A549 (cell line): Measurements from ENCODE around the gene WFDC1. TPM values are rescaled to one million over a fixed set of nuclear protein-coding genes. Genes with fewer than 3 reads are reported as not detected.

Source experiments
- ATAC-seq, 2 experiments: fragments of 200-7000 bp in 1 of 2; fragments of >200 bp in 1 of 2; cut with Nextera tagmentation in 1 of 2; cut with Tn5 transposase in 1 of 2; 3 replicates each; pipeline versions ENCODE4 v1.8.0 to v1.9.1; 2018 to 2020; ENCODE audit warnings: mild to moderate bottlenecking in 1 of 2, moderate library complexity in 1 of 2
- CTCF ChIA-PET: fragments of 300-600 bp; sonication (Branson Sonifier 250); formaldehyde crosslinking; extraction: SDS; loops from one replicate; lab custom pipeline; 2021; ENCODE audit warnings: antibody characterized with exemption, inconsistent platforms; lab: Yijun Ruan, JAX
- POLR2A ChIA-PET: fragments of 350-600 bp; formaldehyde crosslinking; extraction: SDS; loops from one replicate; lab custom pipeline; 2021; ENCODE audit warnings: antibody characterized with exemption, inconsistent platforms; lab: Yijun Ruan, JAX
- DNase-seq, 2 experiments: peaks; one replicate each; pipeline versions ENCODE4 v3.0.0 to v3.0.0-alpha.2; 2011 to 2016; ENCODE audit warnings: low read depth in 1 of 2, low spot score in 1 of 2
- FAIRE-seq: peaks from 2 replicates; lab custom pipeline; 2011; peaks lifted over from hg19 to GRCh38; lab: Jason Lieb, UNC
- H3K27ac ChIP-seq, 2 experiments: fragments of >200 bp; sonication (Bioruptor Twin); formaldehyde crosslinking; 3 replicates each; pipeline ENCODE4 v1.5.1; 2016 to 2017
- H3K4me1 ChIP-seq: fragments of >200 bp; sonication (Bioruptor Twin); formaldehyde crosslinking; 3 replicates; pipeline ENCODE4 v1.6.1; 2016
- H3K4me2 ChIP-seq: fragments of >200 bp; sonication (Bioruptor Twin); formaldehyde crosslinking; 3 replicates; pipeline ENCODE4 v1.6.1; 2016
- H3K4me3 ChIP-seq: fragments of >200 bp; sonication (Bioruptor Twin); formaldehyde crosslinking; 3 replicates; pipeline ENCODE4 v1.5.1; 2016
- H3K9me3 ChIP-seq: fragments of >200 bp; sonication (Bioruptor Twin); formaldehyde crosslinking; 3 replicates; pipeline ENCODE4 v1.6.1; 2016
- BCL3 ChIP-seq: fragments of >200 bp; sonication (Bioruptor Twin); formaldehyde crosslinking; IDR thresholded peaks from 3 replicates; pipeline ENCODE4 v1.6.1; 2016
- CHD4 ChIP-seq: fragments of 200-600 bp; sonication (generic); IDR thresholded peaks from 2 replicates; pipeline ENCODE4 v1.6.1; 2016; ENCODE audit warnings: antibody characterized with exemption, mild to moderate bottlenecking, borderline replicate concordance
- CTCF ChIP-seq: fragments of >200 bp; sonication (Bioruptor Twin); formaldehyde crosslinking; IDR thresholded peaks from 3 replicates; pipeline ENCODE4 v1.5.1; 2016
- EHF ChIP-seq: fragments of 250-450 bp; sonication (Bioruptor Pico); IDR thresholded peaks from 2 replicates; pipeline ENCODE4 v1.5.0; 2020; ENCODE audit warnings: mild to moderate bottlenecking
- EHMT2 ChIP-seq: fragments of 200-600 bp; sonication (generic); IDR thresholded peaks from 2 replicates; pipeline ENCODE4 v1.6.1; 2016; ENCODE audit warnings: antibody characterized with exemption, low read depth, mild to moderate bottlenecking, moderate library complexity
- ELK1 ChIP-seq: fragments of 150-350 bp; IDR thresholded peaks from 2 replicates; pipeline ENCODE4 v1.6.1; 2014; ENCODE audit warnings: low read depth, mild to moderate bottlenecking, low read length
- HDAC2 ChIP-seq: fragments of 200-600 bp; sonication (generic); IDR thresholded peaks from 2 replicates; pipeline ENCODE4 v1.6.1; 2016
- HES2 ChIP-seq: fragments of >200 bp; sonication (Bioruptor Twin); formaldehyde crosslinking; IDR thresholded peaks from 2 replicates; pipeline ENCODE4 v1.6.1; 2016
- HMGXB4 ChIP-seq: fragments of 250-450 bp; sonication (Bioruptor Pico); IDR thresholded peaks from 2 replicates; pipeline ENCODE4 v1.5.0; 2021; ENCODE audit warnings: mild to moderate bottlenecking, moderate library complexity, borderline replicate concordance
- JUN ChIP-seq, 2 experiments: fragments of >200 bp; sonication (Bioruptor Twin); formaldehyde crosslinking; IDR thresholded peaks; 2 replicates in 1 of 2; 3 replicates in 1 of 2; pipeline ENCODE4 v1.6.1; 2016 to 2017
- MAFK ChIP-seq: fragments of 450-650 bp; IDR thresholded peaks from 2 replicates; pipeline ENCODE4 v1.6.1; 2014; ENCODE audit not compliant: partially characterized antibody
- MAX ChIP-seq: IDR thresholded peaks from 2 replicates; pipeline ENCODE4 v1.6.1; 2012
- MYC ChIP-seq: IDR thresholded peaks from 2 replicates; pipeline ENCODE4 v1.6.1; 2012; ENCODE audit warnings: mild to moderate bottlenecking, inconsistent platforms, low read length, improper control_type of control experiment, borderline replicate concordance
- NFE2L2 ChIP-seq: fragments of 150-350 bp; conservative IDR thresholded peaks from 2 replicates; pipeline ENCODE4 v1.6.1; 2014; ENCODE audit warnings: low read length
- PHF8 ChIP-seq: fragments of 200-600 bp; sonication (generic); IDR thresholded peaks from 2 replicates; pipeline ENCODE4 v1.6.1; 2016; ENCODE audit warnings: low read depth, mild to moderate bottlenecking, antibody characterized with exemption, moderate library complexity, borderline replicate concordance
- RAD21 ChIP-seq, 2 experiments: fragments of >200 bp in 1 of 2; sonication (Bioruptor Twin) in 1 of 2; formaldehyde crosslinking in 1 of 2; IDR thresholded peaks in 1 of 2; conservative IDR thresholded peaks in 1 of 2; 2 replicates in 1 of 2; 3 replicates in 1 of 2; pipeline ENCODE4 v1.6.1; 2012 to 2018; ENCODE audit warnings: inconsistent platforms in 1 of 2
- RNF2 ChIP-seq: fragments of 200-600 bp; sonication (generic); IDR thresholded peaks from 2 replicates; pipeline ENCODE4 v1.6.1; 2016; ENCODE audit warnings: low read depth, mild to moderate bottlenecking, antibody characterized with exemption, moderate library complexity, borderline replicate concordance
- SMC3 ChIP-seq: fragments of >200 bp; sonication (Bioruptor Twin); formaldehyde crosslinking; IDR thresholded peaks from 3 replicates; pipeline ENCODE4 v1.6.1; 2018; ENCODE audit warnings: inconsistent platforms
- TFCP2L1 ChIP-seq: fragments of 250-450 bp; sonication (Bioruptor Pico); IDR thresholded peaks from 2 replicates; pipeline ENCODE4 v1.5.0; 2021; ENCODE audit warnings: mild to moderate bottlenecking
- USF2 ChIP-seq: fragments of 450-650 bp; IDR thresholded peaks from 2 replicates; pipeline ENCODE4 v1.6.1; 2014; ENCODE audit warnings: antibody characterized with exemption
- WGBS: methylation state at CpG from one replicate; pipeline ENCODE4 v1.1.6; 2017; ENCODE audit errors: missing lambda C conversion rate; 5-methylcytosine and 5-hydroxymethylcytosine counted together
- polyA plus RNA-seq, 4 experiments: library from polyadenylated mRNA; depleted of rRNA in 3 of 4; stranded (reverse); fragments of >200 nt; fragmentation: RNase III in 1 of 4; extraction: RNeasy Plus Mini Kit Qiagen cat#74134 plus additional on column Dnase treatment in 1 of 4; gene quantifications; 2 replicates in 3 of 4; 3 replicates in 1 of 4; pipeline ENCODE4 v1.2.3, GENCODE V29; 2011 to 2017

Gene WFDC1
- polyA plus RNA-seq, 2 of the 4 experiments (the other 2 are of a cell fraction) = not detected

- no peak overlapping the region for H3K4me3 ChIP-seq
- WGBS = 30% methylated on average over 4 of the region's 4 CpGs
- ATAC-seq (no peak), FAIRE-seq (no peak), DNase-seq (no peak)
- H3K9me3 ChIP-seq = peaks cover 29% of the 10 kb centered on the region
- CTCF ChIA-PET = interaction anchor here (1.0 kb wide), 1 partner anchor 15 kb away, joined by 3 read pairs; no protein-coding TSS in a partner anchor
- TF ChIP-seq MAFK = peak; percentile 85
- no peak for TF ChIP-seq EHF
- POLR2A ChIA-PET = no interaction called here
- H3K4me2 ChIP-seq = no peak overlapping the region
- no peaks in the 10 kb centered on the region for H3K4me1 ChIP-seq
- H3K27ac ChIP-seq = no peak overlapping the region
Measured at GRCh38 chr16:84322749-84323148, 28.1 kb downstream of the WFDC1 start.

- no peak for FAIRE-seq
- POLR2A ChIA-PET = no interaction called here
- Histone ChIP-seq H3K4me3 (no peak overlapping the region), H3K4me1 (no peaks in the 10 kb centered on the region), H3K9me3 (peaks cover 24% of the 10 kb centered on the region), H3K27ac (no peak overlapping the region), H3K4me2 (no peak overlapping the region)
- CTCF ChIA-PET = no interaction called here
- TF ChIP-seq MYC (no peak), PHF8 (no peak), NFE2L2 (no peak), CTCF (no peak), CHD4 (no peak), HES2 (no peak), BCL3 (no peak), RAD21 (conservative IDR thresholded peaks at IDR 0.05 in 1 of 2, IDR thresholded peaks at IDR 0.05 in 1 of 2) (no peak), HMGXB4 (CRISPR knock-in tag) (no peak), MAX (no peak), RNF2 (no peak), USF2 (no peak), JUN (IDR thresholded peaks at IDR 0.05) (no peak), EHMT2 (no peak), TFCP2L1 (CRISPR knock-in tag) (no peak), HDAC2 (no peak), SMC3 (no peak), ELK1 (no peak)
- no peak for ATAC-seq
- WGBS = 12% methylated on average over 5 of the region's 7 CpGs
- DNase-seq = no peak
Measured at GRCh38 chr16:84323606-84324005, 28.9 kb downstream of the WFDC1 start.
